Left ventricle myocardium inferior (tissue), 1 donor: ENCODE results near the gene ZBTB33. TPM values are rescaled to one million over a fixed set of nuclear protein-coding genes. Genes with fewer than 3 reads are reported as not detected.

Source experiments
- DNase-seq: peaks from one replicate; pipeline ENCODE4 v3.0.0-alpha.2; 2020
- H3K27ac ChIP-seq: fragments of 200-600 bp; replicated peaks from 2 replicates; pipeline ENCODE4 v1.8.0; 2021
- H3K27me3 ChIP-seq: fragments of 200-600 bp; 2 replicates; pipeline ENCODE4 v1.8.0; 2021; ENCODE audit warnings: low read depth
- H3K36me3 ChIP-seq: fragments of 200-600 bp; 2 replicates; pipeline ENCODE4 v1.8.0; 2021
- H3K4me1 ChIP-seq: fragments of 200-600 bp; 2 replicates; pipeline ENCODE4 v1.8.0; 2021
- H3K4me3 ChIP-seq: fragments of 200-600 bp; 2 replicates; pipeline ENCODE4 v1.8.0; 2021; ENCODE audit warnings: mild to moderate bottlenecking, moderate library complexity
- H3K9me3 ChIP-seq: fragments of 200-600 bp; replicated peaks from 2 replicates; pipeline ENCODE4 v1.8.0; 2021
- intact Hi-C: fragments of 100-400 bp; cut with micrococcal nuclease; formaldehyde crosslinking; loops from one replicate; pipeline ENCODE4 v1.11.0; 2022
- total RNA-seq: library from RNA; stranded (reverse); fragmentation: NEBNext Ultra II Directional; extraction: Animal tissue kit (Norgen Biotek cat#: 25700); gene quantifications from one replicate; pipeline ENCODE4 v1.2.1, GENCODE V29; 2021
- TF ChIP-seq, protein P1 (sequence below): fragments of 200-600 bp; IDR thresholded peaks from 2 replicates; pipeline ENCODE4 v1.8.0; 2021; ENCODE audit warnings: antibody characterized with exemption, mild to moderate bottlenecking, borderline replicate concordance
- donor health status: DM: no; HTN: yes; CAD: no; lungs with severe emphysema.

ZBTB33 gene
- total RNA-seq, 1 donor from 2014 or later = 6.0 TPM

DNA sequence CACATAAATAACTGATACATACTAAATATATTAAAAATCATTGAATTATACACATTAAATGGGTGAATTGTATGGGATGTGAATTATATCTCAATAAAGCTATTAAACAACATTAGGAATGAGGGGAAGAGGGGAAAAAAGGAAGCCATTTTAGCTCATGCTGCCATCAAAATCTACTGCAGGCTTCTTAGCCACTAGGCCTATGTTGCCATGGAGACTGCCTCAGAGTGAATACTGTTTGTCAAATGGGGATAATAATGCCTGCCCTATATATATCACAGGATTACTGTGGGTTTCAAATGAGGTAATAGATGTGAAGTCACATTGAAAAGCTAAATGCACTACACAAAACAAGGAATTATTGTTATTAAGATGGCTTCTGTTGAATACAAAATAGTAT is 39.5 kb downstream of the ZBTB33 start:
- H3K4me1 ChIP-seq = no peaks in the 10 kb centered on the region
- no peaks in the 10 kb centered on the region for H3K36me3 ChIP-seq
- TF ChIP-seq, protein P1, sequence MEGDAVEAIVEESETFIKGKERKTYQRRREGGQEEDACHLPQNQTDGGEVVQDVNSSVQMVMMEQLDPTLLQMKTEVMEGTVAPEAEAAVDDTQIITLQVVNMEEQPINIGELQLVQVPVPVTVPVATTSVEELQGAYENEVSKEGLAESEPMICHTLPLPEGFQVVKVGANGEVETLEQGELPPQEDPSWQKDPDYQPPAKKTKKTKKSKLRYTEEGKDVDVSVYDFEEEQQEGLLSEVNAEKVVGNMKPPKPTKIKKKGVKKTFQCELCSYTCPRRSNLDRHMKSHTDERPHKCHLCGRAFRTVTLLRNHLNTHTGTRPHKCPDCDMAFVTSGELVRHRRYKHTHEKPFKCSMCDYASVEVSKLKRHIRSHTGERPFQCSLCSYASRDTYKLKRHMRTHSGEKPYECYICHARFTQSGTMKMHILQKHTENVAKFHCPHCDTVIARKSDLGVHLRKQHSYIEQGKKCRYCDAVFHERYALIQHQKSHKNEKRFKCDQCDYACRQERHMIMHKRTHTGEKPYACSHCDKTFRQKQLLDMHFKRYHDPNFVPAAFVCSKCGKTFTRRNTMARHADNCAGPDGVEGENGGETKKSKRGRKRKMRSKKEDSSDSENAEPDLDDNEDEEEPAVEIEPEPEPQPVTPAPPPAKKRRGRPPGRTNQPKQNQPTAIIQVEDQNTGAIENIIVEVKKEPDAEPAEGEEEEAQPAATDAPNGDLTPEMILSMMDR = no peak
- H3K27ac ChIP-seq = no peak overlapping the region
- DNase-seq = no peak
- H3K27me3 ChIP-seq = no peaks in the 10 kb centered on the region
- intact Hi-C loops = no loop called here
- H3K9me3 ChIP-seq = no peaks in the 10 kb centered on the region
- H3K4me3 ChIP-seq = no peak overlapping the region

DNA sequence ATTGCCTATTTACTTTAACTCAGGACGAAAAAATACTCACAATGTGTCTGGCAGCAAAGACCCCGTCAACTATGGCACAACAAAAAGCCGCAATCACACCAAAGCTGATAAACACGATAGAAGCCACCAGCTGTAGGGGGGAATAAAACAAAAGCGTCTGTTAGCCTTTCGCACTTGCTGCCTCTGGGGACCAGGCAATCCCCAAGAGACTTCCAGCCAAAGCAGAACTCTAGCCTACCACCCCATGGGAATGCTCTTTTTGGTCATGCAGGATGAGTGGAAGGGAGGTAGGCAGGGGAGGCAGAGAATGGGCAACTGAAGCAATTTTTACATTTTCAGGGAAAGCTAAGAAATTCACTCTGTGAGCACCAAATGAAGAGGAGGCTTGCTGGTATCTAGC is 40.6 kb downstream of the ZBTB33 start:
- H3K27ac ChIP-seq = no peak overlapping the region
- H3K4me1 ChIP-seq = no peaks in the 10 kb centered on the region
- TF ChIP-seq, protein P1 = no peak
- DNase-seq = no peak
- H3K9me3 ChIP-seq = no peaks in the 10 kb centered on the region
- no peaks in the 10 kb centered on the region for H3K36me3 ChIP-seq
- no peak overlapping the region for H3K4me3 ChIP-seq
- no peaks in the 10 kb centered on the region for H3K27me3 ChIP-seq
- intact Hi-C loops = no loop called here

DNA sequence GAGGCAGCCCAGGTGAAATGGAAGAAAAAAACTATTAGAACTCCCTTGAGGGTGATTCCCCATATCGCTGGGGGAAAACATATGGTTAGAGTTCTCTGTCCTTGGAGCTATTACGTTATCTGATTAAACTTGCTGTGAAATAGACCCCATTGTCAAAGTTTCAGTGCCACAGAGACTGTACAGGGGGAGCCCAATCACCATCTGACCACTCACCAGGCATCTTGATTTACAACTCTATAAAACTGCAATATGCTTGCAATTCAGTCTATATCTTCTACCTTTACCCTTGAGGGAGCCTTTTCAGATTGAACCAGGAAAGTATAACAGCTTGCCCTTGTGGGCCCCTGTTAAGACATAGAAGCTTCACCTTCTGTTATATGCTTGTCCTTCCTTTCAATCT is 42.4 kb downstream of the ZBTB33 start:
- no peaks in the 10 kb centered on the region for H3K9me3 ChIP-seq
- intact Hi-C loops = no loop called here
- H3K4me1 ChIP-seq = no peaks in the 10 kb centered on the region
- no peak overlapping the region for H3K4me3 ChIP-seq
- H3K36me3 ChIP-seq = no peaks in the 10 kb centered on the region
- TF ChIP-seq, protein P1 = no peak
- H3K27me3 ChIP-seq = no peaks in the 10 kb centered on the region
- DNase-seq = no peak
- no peak overlapping the region for H3K27ac ChIP-seq

DNA sequence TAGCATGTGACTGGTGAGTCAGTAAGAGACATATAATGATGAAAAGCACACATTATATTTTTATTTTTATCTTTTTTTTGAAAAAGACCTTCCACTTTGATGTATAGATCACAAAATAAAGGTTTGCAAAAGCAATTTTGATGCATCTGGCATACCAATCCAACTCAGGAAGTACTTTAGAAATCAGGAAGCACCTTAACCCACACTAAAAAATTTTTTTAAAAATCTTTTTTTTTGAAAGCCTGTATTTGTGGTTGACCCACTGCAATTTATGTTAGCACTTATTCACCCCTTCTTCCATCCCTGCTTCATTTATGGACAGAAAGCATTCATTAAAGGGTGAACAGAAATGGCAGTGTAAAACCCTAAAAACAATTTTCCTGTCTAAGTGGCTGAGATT is 44.0 kb downstream of the ZBTB33 start:
- DNase-seq = no peak

DNA sequence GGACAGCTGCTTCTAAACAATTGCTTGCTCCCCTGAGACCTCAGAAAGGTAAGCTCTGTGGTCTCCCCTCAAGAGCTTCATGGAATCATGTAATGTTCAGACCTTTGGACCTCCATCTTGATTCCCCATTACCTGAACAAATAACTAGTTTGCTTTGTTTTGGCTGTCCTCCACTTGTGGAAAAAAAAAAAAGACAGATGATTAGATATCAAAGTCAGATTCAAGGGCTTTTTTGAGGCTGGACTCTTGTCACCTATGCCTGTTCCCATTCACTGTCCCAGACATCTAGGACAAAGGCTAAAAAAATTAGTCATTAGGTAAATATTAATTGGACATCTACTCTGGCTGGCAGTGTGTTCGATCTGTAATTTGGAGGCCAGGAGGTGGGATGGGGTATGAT is 47.3 kb downstream of the ZBTB33 start:
- intact Hi-C loops = no loop called here
- no peak for DNase-seq
- no peak overlapping the region for H3K4me3 ChIP-seq
- H3K27ac ChIP-seq = no peak overlapping the region
- H3K9me3 ChIP-seq = no peaks in the 10 kb centered on the region
- no peaks in the 10 kb centered on the region for H3K27me3 ChIP-seq
- H3K36me3 ChIP-seq = no peaks in the 10 kb centered on the region
- TF ChIP-seq, protein P1 = no peak
- H3K4me1 ChIP-seq = no peaks in the 10 kb centered on the region

More for the DNA sequence above, 44.0 kb downstream of the ZBTB33 start:
- Histone ChIP-seq H3K9me3 (no peaks in the 10 kb centered on the region), H3K4me3 (no peak overlapping the region), H3K27me3 (no peaks in the 10 kb centered on the region), H3K4me1 (no peaks in the 10 kb centered on the region), H3K36me3 (no peaks in the 10 kb centered on the region), H3K27ac (no peak overlapping the region)
- TF ChIP-seq, protein P1 = no peak
- intact Hi-C loops = no loop called here

DNA sequence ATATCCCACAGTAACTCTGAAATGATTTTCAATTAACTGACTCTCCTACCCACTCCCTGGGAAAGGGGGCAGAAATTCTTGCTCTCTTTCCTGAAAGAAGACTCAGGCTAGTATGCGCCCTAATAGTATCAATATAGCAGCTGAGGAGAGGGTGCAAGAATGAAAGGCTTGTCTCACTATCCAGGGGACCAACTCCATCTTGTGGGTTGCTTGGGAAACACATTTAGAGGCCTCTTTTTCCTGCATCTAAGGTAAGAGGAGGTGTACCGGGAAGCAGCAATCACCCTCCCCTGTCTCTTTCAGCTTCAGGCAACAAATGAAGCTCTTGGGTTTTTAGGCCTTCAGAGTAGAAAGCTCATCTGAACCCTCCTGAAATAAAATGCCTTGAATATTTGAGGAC is 49.3 kb downstream of the ZBTB33 start:
- Histone ChIP-seq H3K27ac (no peak overlapping the region), H3K36me3 (no peaks in the 10 kb centered on the region), H3K4me3 (no peak overlapping the region), H3K4me1 (no peaks in the 10 kb centered on the region), H3K9me3 (no peaks in the 10 kb centered on the region), H3K27me3 (peaks cover 10% of the 10 kb centered on the region)
- DNase-seq = no peak
- TF ChIP-seq, protein P1 = peak; percentile 34
- intact Hi-C loops = no loop called here
